Epithelial cell of umbilical artery (primary cell): ENCODE results near the gene NFE2L1. TPM values are rescaled to one million over a fixed set of nuclear protein-coding genes. Genes with fewer than 3 reads are reported as not detected.

Source experiments
- total RNA-seq: library from RNA; depleted of rRNA; stranded (reverse); fragments of >200 nt; gene quantifications from 2 replicates; pipeline ENCODE4 v1.2.3, GENCODE V29; 2014

The NFE2L1 gene, protein sequence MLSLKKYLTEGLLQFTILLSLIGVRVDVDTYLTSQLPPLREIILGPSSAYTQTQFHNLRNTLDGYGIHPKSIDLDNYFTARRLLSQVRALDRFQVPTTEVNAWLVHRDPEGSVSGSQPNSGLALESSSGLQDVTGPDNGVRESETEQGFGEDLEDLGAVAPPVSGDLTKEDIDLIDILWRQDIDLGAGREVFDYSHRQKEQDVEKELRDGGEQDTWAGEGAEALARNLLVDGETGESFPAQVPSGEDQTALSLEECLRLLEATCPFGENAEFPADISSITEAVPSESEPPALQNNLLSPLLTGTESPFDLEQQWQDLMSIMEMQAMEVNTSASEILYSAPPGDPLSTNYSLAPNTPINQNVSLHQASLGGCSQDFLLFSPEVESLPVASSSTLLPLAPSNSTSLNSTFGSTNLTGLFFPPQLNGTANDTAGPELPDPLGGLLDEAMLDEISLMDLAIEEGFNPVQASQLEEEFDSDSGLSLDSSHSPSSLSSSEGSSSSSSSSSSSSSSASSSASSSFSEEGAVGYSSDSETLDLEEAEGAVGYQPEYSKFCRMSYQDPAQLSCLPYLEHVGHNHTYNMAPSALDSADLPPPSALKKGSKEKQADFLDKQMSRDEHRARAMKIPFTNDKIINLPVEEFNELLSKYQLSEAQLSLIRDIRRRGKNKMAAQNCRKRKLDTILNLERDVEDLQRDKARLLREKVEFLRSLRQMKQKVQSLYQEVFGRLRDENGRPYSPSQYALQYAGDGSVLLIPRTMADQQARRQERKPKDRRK
- total RNA-seq = 55.5 and 88.0 TPM in 2 replicates

DNA sequence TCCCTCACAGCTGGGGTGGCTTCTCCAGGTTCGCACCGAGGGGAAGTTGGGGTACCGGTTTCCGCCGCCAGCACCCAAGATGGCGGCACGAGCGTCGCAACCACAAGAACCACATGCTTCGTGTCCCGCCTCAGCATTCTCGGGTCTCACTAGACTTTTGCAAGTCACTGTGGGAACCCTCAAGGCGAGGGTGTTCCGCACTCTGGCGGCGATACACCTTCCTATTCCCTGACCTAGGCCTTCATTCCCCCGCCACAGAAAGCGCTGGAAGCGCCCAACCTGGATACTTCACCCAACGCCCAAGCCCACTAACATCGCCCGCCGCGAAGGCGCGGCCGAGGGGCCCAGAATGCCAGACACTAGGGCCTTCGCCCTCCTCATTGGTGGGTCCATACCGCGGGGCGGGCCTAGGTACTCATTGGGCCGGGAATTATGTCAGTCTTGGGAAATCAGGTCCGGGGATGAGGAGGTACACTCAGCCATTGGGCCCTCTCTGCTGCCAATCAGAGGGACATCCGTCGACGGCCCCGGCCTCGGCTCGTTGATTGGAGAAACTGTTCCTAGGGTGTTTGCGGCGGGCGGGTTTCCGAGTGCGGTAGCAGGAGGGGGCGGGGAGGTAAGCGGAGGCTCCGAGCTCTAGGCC lies at the start of gene NFE2L1:
Gene NFE2L1, plus strand, starts transcription at position 619 of the 643 bp plus-strand sequence. CDS start 2,760 bp downstream, outside the sequence.

DNA sequence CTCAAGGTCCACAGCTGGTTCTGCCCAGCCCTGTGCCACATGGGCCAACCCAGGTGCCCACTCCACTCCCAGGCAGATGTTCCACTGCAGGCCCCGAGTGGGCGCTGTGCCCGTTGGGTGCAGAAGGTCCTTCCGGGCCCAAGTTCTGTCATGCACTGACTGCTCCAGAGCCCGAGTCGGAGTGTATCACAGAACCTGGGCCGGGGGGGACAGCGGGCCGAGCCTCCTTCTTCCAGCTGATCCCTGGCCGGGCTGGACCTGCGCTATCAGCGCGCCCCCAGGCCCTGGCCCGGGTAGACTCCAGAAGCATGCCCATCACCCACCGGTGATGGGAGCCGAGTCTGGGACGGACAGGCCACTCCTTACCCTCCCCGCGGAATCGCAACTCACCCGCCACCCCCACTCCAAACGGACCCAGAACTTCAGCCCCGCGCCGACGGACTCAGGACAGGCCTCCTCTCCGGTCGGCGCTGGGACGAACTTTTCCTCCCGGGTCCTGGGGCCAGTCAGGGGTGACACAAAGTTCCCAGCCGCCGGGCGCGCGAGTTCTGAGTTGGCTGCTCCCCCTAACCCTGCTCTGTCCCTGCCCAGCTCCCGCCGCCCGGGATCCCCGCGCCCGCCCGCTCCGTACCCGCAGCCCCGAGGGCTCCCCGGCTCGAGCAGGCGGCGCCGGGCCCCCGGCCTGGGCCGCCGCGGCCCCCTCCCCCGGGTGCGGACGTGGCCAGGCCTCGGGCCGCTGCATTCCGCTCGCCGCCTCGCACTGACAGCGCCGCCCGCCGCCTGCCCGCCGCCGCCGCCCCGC lies 10.9 kb upstream of the NFE2L1 start, which contains the start of gene COPZ2:
Gene COPZ2, minus strand, starts transcription at position 762 of the 802 bp plus-strand sequence. Its CDS starts 20 bp downstream, at position 742.

DNA sequence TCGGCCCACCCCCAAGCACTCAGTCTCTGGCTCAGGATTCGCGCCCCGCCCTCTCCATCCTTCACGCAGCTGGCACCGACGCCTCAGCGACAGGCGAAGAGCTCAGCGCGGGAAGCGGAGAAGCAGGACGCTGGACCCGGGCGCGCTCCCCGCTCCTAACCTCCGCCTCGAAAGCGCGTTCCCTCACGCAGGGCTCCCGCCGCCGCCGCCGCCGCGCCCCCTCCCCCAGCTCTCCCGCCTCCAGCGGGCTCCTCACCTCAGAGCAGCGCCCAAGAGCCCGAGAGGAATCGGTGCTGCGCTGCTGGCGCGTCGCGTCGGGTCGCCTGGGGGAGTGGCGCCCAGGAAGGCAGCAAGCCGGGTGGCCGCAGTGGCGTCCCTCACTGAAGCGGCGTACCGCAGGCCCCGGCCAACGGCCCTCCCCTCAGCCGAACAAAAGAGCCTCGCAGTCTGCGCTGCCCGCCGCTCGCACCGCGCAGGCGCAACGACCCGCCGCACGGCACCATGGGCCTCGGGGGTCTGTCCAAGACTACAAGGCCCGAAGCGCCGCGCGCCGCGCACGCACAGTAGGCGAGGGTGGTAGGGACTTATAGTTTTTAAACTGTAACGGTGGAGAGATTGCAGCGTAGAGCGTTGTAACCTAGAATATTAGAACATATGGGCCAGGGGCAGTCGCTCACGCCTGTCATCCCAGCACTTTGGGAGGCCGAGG lies 53.0 kb downstream of the NFE2L1 start, which contains the start of gene CBX1:
Gene CBX1, minus strand, starts transcription at position 467 of the 709 bp plus-strand sequence. CDS start 24,474 bp downstream, outside the sequence.

DNA sequence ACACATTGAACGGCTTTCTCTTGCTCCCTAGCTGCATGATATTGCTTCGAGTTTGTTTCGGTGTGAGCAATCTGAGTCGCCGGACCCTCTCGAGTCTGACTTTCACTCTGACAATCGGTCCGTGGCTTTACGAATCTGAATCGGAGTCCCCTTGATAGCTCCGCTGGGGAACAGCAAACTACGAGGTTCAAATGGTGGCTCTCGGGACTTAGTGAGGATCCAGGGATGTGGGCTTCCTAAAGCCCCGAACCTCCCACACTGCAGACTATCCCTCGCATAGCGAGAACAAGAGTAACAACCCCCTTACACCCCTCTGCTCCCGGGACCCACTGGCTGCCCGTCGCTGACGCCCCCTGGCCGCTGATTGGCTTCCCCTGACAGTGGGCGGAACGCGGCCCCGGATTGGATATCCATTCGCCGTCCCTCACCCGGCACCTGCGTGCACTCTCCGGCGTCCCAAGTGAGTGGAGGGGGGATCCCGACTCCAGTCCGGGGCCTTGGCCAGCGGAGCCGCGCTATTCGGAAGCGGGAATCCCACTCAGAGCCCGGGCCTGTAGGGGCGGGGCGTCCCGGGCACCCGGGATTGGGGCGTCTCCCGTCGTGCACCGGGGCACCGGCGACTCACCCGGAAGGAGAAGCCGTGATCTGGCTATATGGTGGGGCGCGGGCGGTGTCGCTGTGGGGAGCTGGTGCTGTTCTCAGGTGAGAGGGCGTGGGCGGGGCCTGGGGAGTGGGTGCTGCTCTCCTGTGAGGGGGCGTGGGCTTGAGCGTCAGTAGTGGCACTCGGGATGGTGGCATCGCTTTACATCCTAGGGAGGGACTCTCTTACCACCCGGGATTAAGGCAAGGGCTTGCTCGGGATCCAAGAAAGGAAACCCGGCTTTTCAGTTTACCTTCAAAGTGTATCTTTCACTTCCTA lies 59.2 kb downstream of the NFE2L1 start, which contains the start of gene SNX11:
Gene SNX11, plus strand, starts transcription at position 630 of the 919 bp plus-strand sequence. CDS start 4,278 bp downstream, outside the sequence.

Other genes starting within 250 kb of the NFE2L1 start
- 5.8 and 11.1 TPM in 2 replicates for gene OSBPL7, start 226.6 kb upstream of the NFE2L1 start, total RNA-seq
- gene MRPL10, start 216.8 kb upstream of the NFE2L1 start, total RNA-seq = 15.8 and 25.0 TPM in 2 replicates
- under 0.01 and 0.15 TPM in 2 replicates for gene LRRC46, start 216.7 kb upstream of the NFE2L1 start, total RNA-seq
- 51.6 and 69.1 TPM in 2 replicates for gene SCRN2, start 207.1 kb upstream of the NFE2L1 start, total RNA-seq
- gene SP6, start 197.2 kb upstream of the NFE2L1 start, total RNA-seq = 0.65 and 1.2 TPM in 2 replicates
- 0.30 and 1.9 TPM in 2 replicates for gene SP2, start 152.1 kb upstream of the NFE2L1 start, total RNA-seq
- 21.1 and 45.6 TPM in 2 replicates for gene PNPO, start 106.8 kb upstream of the NFE2L1 start, total RNA-seq
- gene PRR15L, start 90.5 kb upstream of the NFE2L1 start, total RNA-seq = not detected in 2 replicates
- gene CDK5RAP3, start 77.2 kb upstream of the NFE2L1 start, total RNA-seq = 45.1 and 75.8 TPM in 2 replicates
- gene COPZ2, start 10.6 kb upstream of the NFE2L1 start, total RNA-seq = 9.3 and 11.7 TPM in 2 replicates
- 75.4 and 80.9 TPM in 2 replicates for gene CBX1, start 53.1 kb downstream of the NFE2L1 start, total RNA-seq
- 17.9 and 21.1 TPM in 2 replicates for gene SNX11, start 59.4 kb downstream of the NFE2L1 start, total RNA-seq